G401 (cell line): Measurements from ENCODE around the gene FUT9. TPM values are rescaled to one million over a fixed set of nuclear protein-coding genes. Genes with fewer than 3 reads are reported as not detected.

Source experiments
- DNase-seq: peaks from one replicate; pipeline ENCODE4 v3.0.0-alpha.2; 2015; ENCODE audit warnings: low spot score
- in situ Hi-C: cut with HindIII; loops from 2 replicates; pipeline ENCODE4 v1.10.0; 2016; ENCODE audit warnings: low sequenced_read_pairs, mixed read lengths
- total RNA-seq: library from RNA; depleted of rRNA; stranded (reverse); fragments of >200 nt; shearing (Covaris generic); gene quantifications from 2 replicates; pipeline ENCODE4 v1.2.3, GENCODE V29; 2014

The FUT9 gene
- total RNA-seq, 1 experiment from 2014 or later = not detected

GRCh38 chr6:96157018-96157565 lies 141.3 kb downstream of the FUT9 start:
- in situ Hi-C loops = no loop called here
- DNase-seq = no peak

GRCh38 chr6:96162711-96163120 lies 146.9 kb downstream of the FUT9 start:
- in situ Hi-C loops = no loop called here
- no peak for DNase-seq

- in situ Hi-C loops = no loop called here
- DNase-seq = no peak
These were observed 149.0 kb downstream of the FUT9 start for GRCh38 chr6:96164802-96165201.

GRCh38 chr6:96171112-96171511 lies 155.3 kb downstream of the FUT9 start:
- peak; percentile 59 for DNase-seq
- in situ Hi-C loops = no loop called here

- in situ Hi-C loops = no loop called here
- DNase-seq = no peak
These were observed 169.0 kb downstream of the FUT9 start for GRCh38 chr6:96184798-96185197.

- in situ Hi-C loops = no loop called here
- no peak for DNase-seq
These were observed 170.3 kb downstream of the FUT9 start for GRCh38 chr6:96186094-96186493.

GRCh38 chr6:96186516-96187195 lies 170.9 kb downstream of the FUT9 start:
- in situ Hi-C loops = no loop called here
- DNase-seq = no peak

- in situ Hi-C loops = no loop called here
These were observed 178.9 kb downstream of the FUT9 start for GRCh38 chr6:96194675-96195074.

GRCh38 chr6:96195272-96195671 lies 179.5 kb downstream of the FUT9 start:
- in situ Hi-C loops = no loop called here
- no peak for DNase-seq

More at GRCh38 chr6:96194675-96195074, 178.9 kb downstream of the FUT9 start:
- DNase-seq = peak; percentile 64

- DNase-seq = no peak
- in situ Hi-C loops = no loop called here
These were observed 180.9 kb downstream of the FUT9 start for GRCh38 chr6:96196633-96197032.

GRCh38 chr6:96197241-96197640 lies 181.5 kb downstream of the FUT9 start:
- in situ Hi-C loops = no loop called here
- DNase-seq = no peak

GRCh38 chr6:96202571-96202970 lies 186.8 kb downstream of the FUT9 start:
- no peak for DNase-seq
- in situ Hi-C loops = no loop called here

GRCh38 chr6:96211341-96211740 lies 195.6 kb downstream of the FUT9 start:
- DNase-seq = no peak
- in situ Hi-C loops = no loop called here

- in situ Hi-C loops = no loop called here
- no peak for DNase-seq
These were observed 196.3 kb downstream of the FUT9 start for GRCh38 chr6:96212066-96212465.

- DNase-seq = no peak
- in situ Hi-C loops = no loop called here
These were observed 198.0 kb downstream of the FUT9 start for GRCh38 chr6:96213784-96214183.

- in situ Hi-C loops = no loop called here
- no peak for DNase-seq
These were observed 207.9 kb downstream of the FUT9 start for GRCh38 chr6:96223695-96224094.

- no peak for DNase-seq
- in situ Hi-C loops = no loop called here
These were observed 211.4 kb downstream of the FUT9 start for GRCh38 chr6:96227135-96227534.

GRCh38 chr6:96234444-96234843 lies 218.7 kb downstream of the FUT9 start:
- in situ Hi-C loops = no loop called here
- DNase-seq = no peak

- in situ Hi-C loops = no loop called here
- no peak for DNase-seq
These were observed 220.2 kb downstream of the FUT9 start for GRCh38 chr6:96235927-96236326.

- in situ Hi-C loops = no loop called here
- no peak for DNase-seq
These were observed 220.7 kb downstream of the FUT9 start for GRCh38 chr6:96236471-96236870.

GRCh38 chr6:96237638-96238347 lies 222.0 kb downstream of the FUT9 start:
- in situ Hi-C loops = no loop called here
- no peak for DNase-seq
